HG03521 (cell line): ENCODE measurements around the gene GPR37L1.
"Not testable (repeated sequence)": the region's sequence is repeated elsewhere in the genome, so short reads cannot be mapped to it uniquely, and the experiment has no call there.

Source experiments
- ATAC-seq: cut with Tn5 transposase; IDR thresholded peaks from one replicate; pipeline ENCODE4 v1.9.1; 2021; ENCODE audit warnings: mild to moderate bottlenecking, moderate library complexity; ENCODE audit not compliant: unreplicated experiment

Gene GPR37L1

DNA sequence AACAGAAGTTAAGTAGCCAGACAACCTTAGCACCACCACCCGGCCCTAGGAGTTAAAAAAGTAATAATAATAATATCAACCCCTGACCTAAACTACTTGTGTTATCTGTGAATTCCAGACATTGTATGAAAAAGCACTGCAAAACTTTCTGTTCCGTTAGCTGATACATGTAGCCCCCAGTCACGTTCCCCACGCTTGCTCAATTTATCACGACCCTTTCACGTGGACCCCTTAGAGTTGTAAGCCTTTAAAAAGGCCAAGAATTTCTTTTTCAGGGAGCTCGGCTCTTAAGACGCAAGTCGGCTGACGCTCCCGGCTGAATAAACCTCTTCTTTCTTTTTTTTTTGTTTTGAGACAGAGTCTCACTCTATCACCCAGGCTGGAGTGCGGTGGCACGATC lies 44.3 kb downstream of the GPR37L1 start:
- ATAC-seq: not testable (repeated sequence)

DNA sequence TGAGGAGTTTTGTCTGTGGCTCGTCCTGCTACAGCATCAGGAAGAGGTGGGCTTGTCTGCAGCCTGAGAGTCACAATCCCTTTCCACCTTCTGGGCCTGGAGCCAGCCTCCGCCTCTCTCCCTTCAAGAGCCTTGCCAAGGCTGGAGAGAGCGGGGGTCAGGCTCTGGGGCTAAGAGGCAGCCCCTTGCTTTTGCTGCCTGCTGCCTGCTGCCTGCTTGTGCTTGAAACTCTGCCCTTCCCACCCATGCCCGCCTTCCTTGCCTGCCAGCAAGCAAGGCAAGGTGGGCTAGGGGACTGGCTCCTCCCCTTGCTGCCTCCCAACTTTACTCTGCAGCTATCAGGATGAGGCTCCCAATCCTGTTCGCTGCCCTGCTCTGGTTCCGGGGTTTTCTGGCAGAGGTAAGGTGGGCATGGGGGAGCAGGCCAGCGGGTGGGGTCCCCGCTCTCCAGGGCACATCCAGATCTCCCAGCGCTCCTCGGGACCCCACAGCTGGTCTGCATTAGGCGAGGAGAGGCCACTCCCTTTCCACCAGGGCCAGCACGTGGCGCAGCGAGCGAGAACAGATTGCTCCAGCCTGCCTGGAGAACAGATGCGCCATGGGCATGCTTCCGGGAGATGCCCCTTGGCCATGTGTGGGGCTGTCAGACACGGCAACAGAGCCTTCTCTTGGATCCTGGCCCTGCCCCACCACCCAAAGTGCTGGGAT lies 45.1 kb downstream of the GPR37L1 start:
- no peak for ATAC-seq

DNA sequence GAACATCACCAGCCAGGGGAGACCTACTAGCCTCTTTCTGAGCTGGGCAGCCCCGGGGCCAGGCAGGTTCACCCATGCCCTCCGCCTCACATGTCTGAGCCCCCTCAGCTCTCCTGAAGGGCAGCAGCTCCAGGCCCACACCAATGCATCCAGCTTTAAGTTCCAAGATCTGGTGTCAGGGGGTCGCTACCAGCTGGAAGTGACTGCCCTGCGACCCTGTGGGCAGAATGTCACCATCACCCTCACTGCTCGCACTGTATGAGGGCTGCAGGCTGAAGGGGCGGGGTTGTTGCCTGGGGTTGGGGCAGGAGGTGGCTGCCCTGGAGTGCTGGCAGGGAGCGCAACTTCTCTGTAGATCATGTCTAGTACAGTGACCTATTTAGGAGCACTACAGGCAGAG lies 46.1 kb downstream of the GPR37L1 start:
- ATAC-seq: no peak

DNA sequence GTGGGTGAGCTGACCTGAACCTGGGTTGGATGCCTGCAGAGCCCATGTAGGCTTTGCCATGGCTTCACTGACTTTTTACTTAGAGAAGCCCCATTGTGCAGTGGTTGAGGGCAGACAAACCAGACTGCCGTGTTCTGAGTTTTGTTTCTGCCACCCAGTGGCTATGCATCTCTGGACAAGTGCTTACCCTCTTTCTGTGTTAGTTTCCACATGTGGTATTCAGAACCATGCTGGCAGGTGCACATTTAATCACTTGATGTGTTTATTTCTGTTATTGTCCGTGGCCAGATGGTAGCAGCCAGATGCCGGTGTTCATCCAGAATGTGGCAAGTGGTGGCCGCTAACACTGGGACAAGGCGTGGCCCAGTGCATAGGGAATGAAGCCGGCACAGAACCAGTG lies 48.0 kb downstream of the GPR37L1 start:
- no peak for ATAC-seq

DNA sequence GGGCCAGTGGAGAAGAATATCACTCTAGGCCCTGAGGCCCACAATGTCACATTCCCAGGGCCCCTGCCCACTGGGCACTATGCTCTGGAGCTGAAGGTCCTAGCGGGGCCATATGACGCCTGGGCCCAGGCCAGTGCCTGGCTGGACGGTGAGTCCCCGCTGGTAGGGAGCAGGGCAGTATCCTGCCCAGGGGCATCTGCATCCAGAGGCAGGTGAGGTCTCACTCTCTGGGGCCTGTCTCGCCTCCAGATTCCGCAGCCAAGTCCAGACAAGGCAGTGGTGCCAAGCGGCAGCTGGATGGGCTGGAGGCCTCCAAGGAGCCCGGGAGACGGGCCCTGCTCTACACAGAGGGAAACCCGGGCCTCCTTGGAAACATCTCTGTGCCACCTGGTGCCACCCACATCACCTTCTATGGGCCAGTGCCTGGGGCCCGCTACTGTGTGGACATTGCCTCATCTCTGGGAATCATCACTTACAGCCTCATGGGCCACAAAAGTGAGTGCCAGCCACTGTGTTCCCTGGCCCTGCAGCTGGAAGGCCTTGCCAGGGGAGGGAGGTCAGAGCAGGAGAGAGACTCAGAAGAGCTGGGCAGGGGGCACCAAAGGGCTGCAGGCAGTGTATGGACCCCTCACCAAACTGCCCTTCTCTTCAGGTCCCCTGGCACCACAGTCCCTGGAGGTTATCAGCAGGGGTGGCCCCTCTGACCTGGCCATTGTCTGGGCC lies 48.7 kb downstream of the GPR37L1 start:
- ATAC-seq: no peak

DNA sequence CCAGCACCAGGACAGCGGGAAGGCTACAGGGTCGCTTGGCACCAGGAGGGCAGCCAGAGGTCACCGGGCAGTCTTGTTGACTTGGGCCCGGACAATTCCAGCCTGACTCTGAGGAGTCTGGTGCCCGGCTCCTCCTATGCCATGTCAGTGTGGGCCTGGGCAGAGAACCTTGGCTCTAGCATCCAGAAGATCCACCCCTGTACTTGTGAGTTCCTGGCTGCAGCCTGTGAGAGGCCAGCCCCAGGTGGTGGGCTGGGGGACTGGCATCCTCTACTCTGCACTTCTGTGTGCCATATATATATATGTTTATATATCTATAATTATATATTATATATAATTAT lies 49.3 kb downstream of the GPR37L1 start:
- no peak for ATAC-seq

DNA sequence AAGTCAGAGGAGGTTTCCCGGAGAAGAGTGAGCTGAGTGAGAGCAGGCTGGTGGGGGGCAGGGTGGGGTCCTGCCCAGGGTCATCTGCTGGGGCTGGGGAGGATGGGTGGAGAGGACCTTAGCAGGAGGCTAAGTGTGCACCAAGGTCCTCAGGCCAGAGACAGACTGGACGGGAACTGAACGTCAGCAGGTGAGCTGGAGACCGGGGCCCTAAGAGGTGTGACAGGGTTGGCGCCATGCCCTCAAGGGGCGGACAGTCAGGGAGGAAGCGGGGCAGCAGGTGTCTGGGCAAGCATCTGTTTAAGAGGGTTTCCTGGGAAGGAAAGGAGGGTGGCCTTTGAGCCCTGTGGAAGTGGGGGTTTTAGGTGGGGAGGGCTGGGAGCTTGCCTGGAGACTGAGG lies 51.3 kb downstream of the GPR37L1 start:
- no peak for ATAC-seq

DNA sequence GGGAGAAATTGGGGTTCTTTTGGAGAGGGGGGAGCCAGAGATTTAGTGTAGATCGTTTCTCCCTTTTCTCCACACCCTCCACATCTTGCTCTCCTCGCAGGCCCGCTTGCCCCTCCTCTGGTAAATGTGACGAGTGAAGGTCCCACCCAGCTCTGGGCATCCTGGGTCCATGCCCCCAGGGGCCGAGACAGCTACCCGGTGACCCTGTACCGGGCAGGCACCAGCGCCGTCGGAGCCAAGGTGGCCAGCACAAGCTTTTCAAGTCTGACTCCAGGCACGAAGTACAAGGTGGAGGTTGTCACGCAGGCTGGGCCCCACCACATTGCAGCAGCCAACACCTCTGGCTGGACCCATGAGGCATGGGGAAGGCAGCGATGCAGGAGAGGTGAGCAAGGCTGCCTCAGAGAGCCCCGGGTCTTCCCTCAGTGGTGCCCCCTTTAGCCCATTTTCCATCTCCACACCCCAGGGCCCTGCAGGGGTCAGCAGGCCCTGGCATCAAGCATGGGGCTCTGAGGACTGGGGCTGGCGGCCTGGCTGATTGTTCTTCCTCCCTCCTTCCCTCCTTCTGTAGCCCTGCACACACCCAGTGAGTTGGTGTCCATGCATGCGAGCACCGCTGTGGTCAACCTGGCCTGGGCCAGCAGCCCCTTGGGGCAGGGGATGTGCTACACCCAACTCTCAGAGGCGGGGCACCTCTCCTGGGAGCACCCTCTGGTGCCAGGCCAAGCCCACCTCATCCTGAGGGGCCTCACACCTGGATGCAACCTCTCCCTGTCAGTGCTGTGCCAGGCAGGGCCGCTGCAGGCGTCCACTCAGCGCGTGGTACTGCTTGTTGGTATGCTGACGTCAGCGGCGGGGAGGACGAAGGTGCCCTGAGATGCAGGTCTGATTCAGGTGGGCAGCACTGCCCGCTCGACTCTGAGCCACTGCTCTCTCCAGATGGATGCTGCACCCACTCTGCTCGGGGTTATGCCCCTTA lies 54.5 kb downstream of the GPR37L1 start:
- no peak for ATAC-seq

DNA sequence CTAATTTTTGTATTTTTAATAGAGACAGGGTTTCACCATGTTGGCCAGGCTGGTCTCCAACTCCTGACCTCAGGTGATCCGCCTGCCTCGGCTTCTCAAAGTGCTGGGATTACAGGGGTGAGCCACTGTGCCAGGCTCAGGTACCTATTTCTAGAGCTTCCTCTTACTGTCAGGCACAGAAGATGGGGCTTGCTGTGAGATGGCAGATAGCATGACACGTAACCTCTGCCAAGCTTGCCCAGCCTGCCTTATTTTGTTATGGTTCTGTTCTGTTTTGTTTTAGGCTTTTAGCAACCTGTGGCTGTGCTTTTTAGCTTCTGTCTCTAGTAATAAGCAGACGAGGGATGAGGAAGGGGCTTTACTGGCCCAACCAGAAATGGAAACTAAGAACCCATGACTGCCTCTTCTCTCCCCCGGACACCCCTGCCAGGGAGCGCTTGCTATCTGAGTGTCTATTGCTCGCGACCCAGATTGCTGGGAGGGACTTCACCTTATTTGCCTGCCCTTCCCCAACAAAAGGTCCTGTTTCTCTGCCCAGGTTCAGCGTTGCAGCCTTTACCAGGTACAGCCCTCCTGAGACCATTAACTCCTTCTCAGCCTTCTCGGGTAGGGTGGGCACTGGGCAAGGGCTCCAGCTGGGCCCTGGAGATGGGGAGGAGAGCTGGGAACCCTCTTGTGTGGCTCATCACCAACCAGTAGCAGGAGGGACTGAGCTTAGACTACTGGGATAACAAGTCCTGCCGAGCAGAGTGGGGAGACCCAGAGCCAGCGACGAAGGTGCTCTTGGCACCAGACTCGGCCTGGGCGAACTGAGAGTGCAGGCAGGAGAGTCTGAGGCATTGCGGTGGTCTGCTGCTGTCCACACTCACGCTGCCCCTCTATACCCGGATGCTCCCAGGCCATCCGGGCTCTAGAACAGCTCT lies 57.4 kb downstream of the GPR37L1 start:
- ATAC-seq: no peak

DNA sequence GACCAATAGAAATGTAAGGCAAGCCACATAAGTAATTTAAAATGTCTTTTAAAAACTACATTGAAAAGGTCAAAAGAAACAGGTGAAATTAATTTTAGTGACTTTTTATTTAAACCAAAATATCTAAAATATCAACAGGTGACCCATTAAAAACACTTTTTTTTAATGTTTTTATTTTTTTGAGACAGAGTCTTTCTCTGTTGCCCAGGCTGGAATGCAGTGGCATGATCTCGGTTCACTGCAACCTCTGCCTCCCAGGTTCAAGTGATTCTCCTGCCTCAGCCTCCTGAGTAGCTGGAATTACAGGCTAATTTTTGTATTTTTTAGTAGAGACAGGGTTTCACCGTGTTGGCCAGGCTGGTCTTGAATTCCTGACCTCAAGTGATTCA lies 58.0 kb downstream of the GPR37L1 start:
- ATAC-seq: not testable (repeated sequence)

DNA sequence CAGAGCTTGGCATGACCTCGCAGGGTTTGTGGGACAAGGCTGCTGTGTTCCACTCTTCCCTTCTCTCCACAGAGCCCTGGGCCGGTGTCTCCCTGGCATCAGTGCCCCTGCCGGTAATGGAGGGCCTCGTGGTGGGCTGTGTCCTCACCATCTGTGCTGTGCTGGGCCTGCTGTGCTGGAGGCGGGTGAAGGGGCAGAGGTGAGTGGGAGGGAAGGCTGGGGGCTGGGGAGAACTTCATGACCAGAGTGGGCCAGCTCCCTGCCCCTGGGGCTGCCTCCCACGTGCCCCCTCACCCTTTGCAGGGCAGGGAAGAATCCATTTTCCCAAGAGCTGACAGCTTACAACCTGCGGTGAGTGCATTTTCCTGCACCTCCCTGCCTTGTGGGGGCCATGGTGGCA lies 58.9 kb downstream of the GPR37L1 start:
- no peak for ATAC-seq

DNA sequence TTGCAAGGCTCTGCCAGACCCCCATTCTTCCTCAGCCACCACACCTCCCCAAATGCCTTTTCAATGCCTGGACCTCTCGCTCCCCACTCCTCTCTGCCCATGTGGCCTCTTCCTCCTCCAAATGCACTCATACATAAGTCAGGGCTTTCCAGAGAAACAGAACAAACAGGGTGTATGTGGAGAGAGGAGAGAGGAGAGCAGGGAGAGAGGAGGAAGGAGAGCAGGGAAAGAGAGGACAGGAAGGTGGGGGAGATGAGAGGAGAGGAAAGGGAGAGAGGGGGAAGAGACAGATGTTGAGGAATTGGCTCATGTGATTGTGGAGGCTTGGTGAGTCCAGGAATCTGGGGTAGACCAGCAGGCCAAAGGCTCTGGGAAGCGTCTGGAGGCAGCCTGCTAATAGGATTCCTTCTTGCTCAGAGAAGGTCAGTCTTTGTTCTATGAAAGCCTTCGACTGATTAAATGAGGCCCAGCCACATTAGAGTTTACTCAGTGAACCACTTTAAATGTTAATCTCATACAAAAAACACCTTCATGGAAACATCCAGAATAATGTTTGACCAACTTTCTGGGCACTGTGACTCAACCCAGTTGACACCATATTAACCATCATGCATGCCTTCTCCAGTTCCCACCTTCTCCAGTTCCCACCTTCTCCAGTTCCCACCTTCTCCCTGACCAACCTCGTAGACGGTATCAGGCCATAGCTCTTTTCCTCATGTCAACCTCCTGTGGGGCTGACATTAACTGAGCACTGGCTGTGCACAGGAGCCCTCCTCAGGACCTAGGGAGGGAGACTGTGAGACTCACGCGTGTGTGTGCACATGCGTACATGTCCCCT lies 59.5 kb downstream of the GPR37L1 start:
- no peak for ATAC-seq
